ENCODE measurements around the gene TPX2.

Gene TPX2

GRCh38 chr20:31693402-31693801 is 45.7 kb upstream of the TPX2 start:
- no peak overlapping the region for H4K91ac ChIP-seq (ENCODE audit: low read length)
- H3K79me1 ChIP-seq (replicated peaks; ENCODE audit: low read length, poor library complexity, severe bottlenecking) = no peaks in the 10 kb centered on the region
- no peaks in the 10 kb centered on the region for H3K27me3 ChIP-seq (ENCODE audit: control insufficient read depth in 1 of 2, insufficient read depth in 1 of 2, low read length in 2 of 2)
- no peak overlapping the region for H2AFZ ChIP-seq (ENCODE audit: low read depth, low read length)
- no peak overlapping the region for H2BK12ac ChIP-seq (ENCODE audit: low read length in 2 of 2)
- no peak for DNase-seq
- peak overlapping the region; percentile 53 for H3K9ac ChIP-seq (ENCODE audit: low read length)
- WGBS = 83% methylated on average over 6 of the region's 6 CpGs
- H3K4ac ChIP-seq (ENCODE audit: low read depth in 1 of 2, low read length in 2 of 2) = no peak overlapping the region
- peak overlapping the region; percentile 8 for H2BK5ac ChIP-seq (ENCODE audit: low read depth, low read length, poor library complexity, severe bottlenecking)
- H2AK5ac ChIP-seq (ENCODE audit: low read length, severe bottlenecking) = peak overlapping the region; percentile 93
- H3K4me3 ChIP-seq (ENCODE audit: insufficient read depth in 1 of 2, low read depth in 1 of 2, low read length in 2 of 2) = no peak overlapping the region
- H3K9me3 ChIP-seq (ENCODE audit: control insufficient read depth, low read length) = no peaks in the 10 kb centered on the region
- H3K14ac ChIP-seq (ENCODE audit: low read length in 2 of 2) = no peak overlapping the region
- H4K8ac ChIP-seq (ENCODE audit: low read length) = no peak overlapping the region
- peaks cover 39% of the 10 kb centered on the region for H3K4me1 ChIP-seq (ENCODE audit: control insufficient read depth, insufficient read depth, low read depth, low read length)
- no peak overlapping the region for H2BK15ac ChIP-seq (ENCODE audit: low read depth, poor library complexity, severe bottlenecking)
- peak overlapping the region; percentile 80 for H3K27ac ChIP-seq (ENCODE audit: low read length, poor library complexity, severe bottlenecking)
- H3K18ac ChIP-seq (ENCODE audit: low read depth in 1 of 2, low read length in 2 of 2) = no peak overlapping the region
- no peak overlapping the region for H3K23ac ChIP-seq (ENCODE audit: low read length in 2 of 2)
- no peak overlapping the region for H3K4me2 ChIP-seq (ENCODE audit: low read length, poor library complexity, severe bottlenecking)
- H3K36me3 ChIP-seq (ENCODE audit: control insufficient read depth in 1 of 2, insufficient read depth in 2 of 2, low read depth in 1 of 2, low read length in 2 of 2) = peaks cover 49 to 76% of the 10 kb centered on the region in 2 experiments
- H2BK120ac ChIP-seq (ENCODE audit: low read depth, low read length) = no peak overlapping the region

GRCh38 chr20:31693987-31694661 is 45.0 kb upstream of the TPX2 start:
- H3K27ac ChIP-seq (ENCODE audit: low read length, poor library complexity, severe bottlenecking) = peak overlapping the region; percentile 77
- peak overlapping the region; percentile 86 for H4K91ac ChIP-seq (ENCODE audit: low read length)
- peaks cover 43% of the 10 kb centered on the region for H3K4me1 ChIP-seq (ENCODE audit: control insufficient read depth, insufficient read depth, low read depth, low read length)
- H2BK5ac ChIP-seq (ENCODE audit: low read depth, low read length, poor library complexity, severe bottlenecking) = peak overlapping the region; percentile 21
- H2BK15ac ChIP-seq (ENCODE audit: low read depth, poor library complexity, severe bottlenecking) = no peak overlapping the region
- peak overlapping the region; percentile 32 for H3K4me2 ChIP-seq (ENCODE audit: low read length, poor library complexity, severe bottlenecking)
- peak overlapping the region; percentile 91 for H2AK5ac ChIP-seq (ENCODE audit: low read length, severe bottlenecking)
- no peaks in the 10 kb centered on the region for H3K9me3 ChIP-seq (ENCODE audit: control insufficient read depth, low read length)
- H3K23ac ChIP-seq (ENCODE audit: low read length in 2 of 2) = no peak overlapping the region
- peak overlapping the region in 1 of 2 experiments; percentile 72 for H2BK12ac ChIP-seq (ENCODE audit: low read length in 2 of 2)
- peak overlapping the region; percentile 9 for H2BK120ac ChIP-seq (ENCODE audit: low read depth, low read length)
- H3K14ac ChIP-seq (ENCODE audit: low read length in 2 of 2) = no peak overlapping the region
- H3K4me3 ChIP-seq (ENCODE audit: insufficient read depth in 1 of 2, low read depth in 1 of 2, low read length in 2 of 2) = no peak overlapping the region
- H4K8ac ChIP-seq (ENCODE audit: low read length) = no peak overlapping the region
- H3K27me3 ChIP-seq (ENCODE audit: control insufficient read depth in 1 of 2, insufficient read depth in 1 of 2, low read length in 2 of 2) = no peaks in the 10 kb centered on the region
- WGBS = 76% methylated on average over 4 of the region's 4 CpGs
- H3K18ac ChIP-seq (ENCODE audit: low read depth in 1 of 2, low read length in 2 of 2) = peak overlapping the region; percentile 28 to 57
- DNase-seq = no peak
- no peak overlapping the region for H2AFZ ChIP-seq (ENCODE audit: low read depth, low read length)
- no peak overlapping the region for H3K4ac ChIP-seq (ENCODE audit: low read depth in 1 of 2, low read length in 2 of 2)
- no peaks in the 10 kb centered on the region for H3K79me1 ChIP-seq (replicated peaks; ENCODE audit: low read length, poor library complexity, severe bottlenecking)
- H3K9ac ChIP-seq (ENCODE audit: low read length) = peak overlapping the region; percentile 53
- H3K36me3 ChIP-seq (ENCODE audit: control insufficient read depth in 1 of 2, insufficient read depth in 2 of 2, low read depth in 1 of 2, low read length in 2 of 2) = peaks cover 47 to 75% of the 10 kb centered on the region in 2 experiments

- Histone ChIP-seq H4K91ac (ENCODE audit: low read length) (peak overlapping the region; percentile 97), H2AK5ac (ENCODE audit: low read length, severe bottlenecking) (peak overlapping the region; percentile 80), H3K36me3 (ENCODE audit: control insufficient read depth in 1 of 2, insufficient read depth in 2 of 2, low read depth in 1 of 2, low read length in 2 of 2) (peaks cover 40 to 75% of the 10 kb centered on the region in 2 experiments), H3K4me1 (ENCODE audit: control insufficient read depth, insufficient read depth, low read depth, low read length) (peaks cover 43% of the 10 kb centered on the region), H3K4ac (ENCODE audit: low read depth in 1 of 2, low read length in 2 of 2) (peak overlapping the region; percentile 45 to 77), H3K4me2 (ENCODE audit: low read length, poor library complexity, severe bottlenecking) (no peak overlapping the region), H2BK5ac (ENCODE audit: low read depth, low read length, poor library complexity, severe bottlenecking) (peak overlapping the region; percentile 60), H2BK12ac (ENCODE audit: low read length in 2 of 2) (peak overlapping the region; percentile 73 to 93), H3K27ac (ENCODE audit: low read length, poor library complexity, severe bottlenecking) (peak overlapping the region; percentile 77), H3K79me1 (replicated peaks; ENCODE audit: low read length, poor library complexity, severe bottlenecking) (no peaks in the 10 kb centered on the region), H3K14ac (ENCODE audit: low read length in 2 of 2) (peak overlapping the region in 1 of 2 experiments; percentile 30), H3K9me3 (ENCODE audit: control insufficient read depth, low read length) (no peaks in the 10 kb centered on the region), H3K18ac (ENCODE audit: low read depth in 1 of 2, low read length in 2 of 2) (peak overlapping the region; percentile 44 to 82), H3K4me3 (ENCODE audit: insufficient read depth in 1 of 2, low read depth in 1 of 2, low read length in 2 of 2) (no peak overlapping the region), H2BK15ac (ENCODE audit: low read depth, poor library complexity, severe bottlenecking) (peak overlapping the region; percentile 15), H3K23ac (ENCODE audit: low read length in 2 of 2) (no peak overlapping the region), H2AFZ (ENCODE audit: low read depth, low read length) (no peak overlapping the region), H4K8ac (ENCODE audit: low read length) (peak overlapping the region; percentile 95), H2BK120ac (ENCODE audit: low read depth, low read length) (no peak overlapping the region), H3K27me3 (ENCODE audit: control insufficient read depth in 1 of 2, insufficient read depth in 1 of 2, low read length in 2 of 2) (no peaks in the 10 kb centered on the region), H3K9ac (ENCODE audit: low read length) (peak overlapping the region; percentile 55)
- DNase-seq = no peak
- 96% methylated on average over 5 of the region's 5 CpGs for WGBS
Observed at GRCh38 chr20:31694842-31695593, 44.1 kb upstream of the TPX2 start.

Measured in mesenchymal stem cell (in vitro differentiated cells and primary cell).